Smooth muscle cell (in vitro differentiated cells): ENCODE measurements around the gene SNAPC2. TPM values are rescaled to one million over a fixed set of nuclear protein-coding genes. Genes with fewer than 3 reads are reported as not detected.

Experiments
- DNase-seq: peaks from one replicate; lab custom pipeline; 2025; ENCODE audit not compliant: unreplicated experiment; lab: John Stamatoyannopoulos, UW
- H2AFZ ChIP-seq: fragments of 200-600 bp; sonication (generic); 2 replicates; pipeline ENCODE4 v1.6.0; 2016; ENCODE audit warnings: antibody characterized with exemption, low read depth, mild to moderate bottlenecking
- H3F3A ChIP-seq: fragments of 200-600 bp; sonication (generic); 2 replicates; pipeline ENCODE4 v1.6.0; 2017; ENCODE audit warnings: antibody characterized with exemption, low read depth
- H3K27ac ChIP-seq: fragments of 200-600 bp; sonication (generic); 2 replicates; pipeline ENCODE4 v1.5.1; 2016; ENCODE audit warnings: low read depth, mild to moderate bottlenecking
- H3K27me3 ChIP-seq: fragments of 200-600 bp; sonication (generic); 2 replicates; pipeline ENCODE4 v1.6.1; 2016; ENCODE audit warnings: low read depth, mild to moderate bottlenecking
- H3K36me3 ChIP-seq: fragments of 200-600 bp; sonication (generic); 2 replicates; pipeline ENCODE4 v1.5.1; 2016; ENCODE audit warnings: low read depth
- H3K4me1 ChIP-seq: fragments of 200-600 bp; sonication (generic); 2 replicates; pipeline ENCODE4 v1.5.1; 2016; ENCODE audit warnings: low read depth
- H3K4me2 ChIP-seq: fragments of 200-600 bp; sonication (generic); 2 replicates; pipeline ENCODE4 v1.6.0; 2016; ENCODE audit warnings: mild to moderate bottlenecking
- H3K4me3 ChIP-seq: fragments of 200-600 bp; sonication (generic); 2 replicates; pipeline ENCODE4 v1.5.1; 2016; ENCODE audit warnings: mild to moderate bottlenecking
- H3K79me2 ChIP-seq: fragments of 200-600 bp; sonication (generic); 2 replicates; pipeline ENCODE4 v1.6.0; 2016; ENCODE audit warnings: low read depth, mild to moderate bottlenecking
- H3K9ac ChIP-seq: fragments of 200-600 bp; sonication (generic); 2 replicates; pipeline ENCODE4 v1.6.0; 2016; ENCODE audit warnings: low read depth
- H3K9me3 ChIP-seq: fragments of 200-600 bp; sonication (generic); replicated peaks from 2 replicates; pipeline ENCODE4 v1.5.1; 2016; ENCODE audit warnings: low read depth
- H4K20me1 ChIP-seq: fragments of 200-600 bp; sonication (generic); 2 replicates; pipeline ENCODE4 v1.6.0; 2016; ENCODE audit warnings: low read depth
- CTCF ChIP-seq: fragments of 200-600 bp; sonication (generic); IDR thresholded peaks from 2 replicates; pipeline ENCODE4 v1.5.1; 2017; ENCODE audit warnings: borderline replicate concordance, mild to moderate bottlenecking, antibody characterized with exemption; ENCODE audit not compliant: insufficient read depth, poor library complexity, severe bottlenecking
- WGBS: methylation state at CpG from one replicate; pipeline ENCODE4 v1.1.7; 2016; ENCODE audit warnings: low lambda C conversion rate; 5-methylcytosine and 5-hydroxymethylcytosine counted together
- polyA plus RNA-seq: library from polyadenylated mRNA; unstranded; fragments of >200 nt; fragmentation: Nextera tagmentation; extraction: Ambion mirVana; gene quantifications from 2 replicates; pipeline ENCODE4 v1.2.1, GENCODE V29; 2016
- total RNA-seq: library from RNA; depleted of rRNA; stranded (reverse); fragments of >200 nt; gene quantifications from 2 replicates; pipeline ENCODE4 v1.2.3, GENCODE V29; 2014

SNAPC2 gene
- total and polyA plus RNA-seq, 2 experiments from 2014 or later: 18.2 to 35.0 TPM

DNA sequence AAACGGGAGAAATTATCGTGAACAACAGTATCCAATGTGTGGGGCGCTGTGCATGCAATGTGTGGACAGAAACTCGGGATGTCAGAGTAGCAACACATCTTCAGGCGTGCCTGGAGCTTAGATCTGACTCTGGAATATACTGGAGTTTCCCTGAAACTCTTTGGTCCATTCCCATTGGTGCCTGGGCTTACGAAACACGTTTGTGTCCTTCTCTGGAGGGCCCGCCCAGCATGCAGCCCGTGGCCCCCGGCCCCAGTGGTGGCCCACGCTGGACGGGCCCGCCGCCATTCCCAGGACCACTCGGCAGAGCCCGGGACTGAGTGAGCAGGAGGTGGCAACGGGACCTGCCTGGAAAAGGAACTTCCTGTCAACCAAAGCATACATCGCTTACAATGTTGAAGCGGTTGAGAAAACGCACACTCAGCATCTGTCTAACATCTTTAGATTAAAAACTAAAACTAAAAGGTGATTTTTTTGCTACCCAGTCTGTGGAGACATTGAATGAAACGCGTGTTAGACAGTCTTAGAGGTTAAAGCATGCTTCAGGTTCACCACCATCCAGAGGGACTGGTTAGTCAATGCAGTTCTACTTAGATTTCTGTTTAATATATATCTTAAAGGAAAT, 42.6 kb downstream of the SNAPC2 start:
- H3K4me2 ChIP-seq: no peak overlapping the region

GRCh38 chr19:7963566-7963965, 43.4 kb downstream of the SNAPC2 start:
- Histone ChIP-seq H3K4me3 (no peak overlapping the region), H4K20me1 (peaks cover 12% of the 10 kb centered on the region), H3K9me3 (no peaks in the 10 kb centered on the region), H3K27me3 (no peaks in the 10 kb centered on the region), H3K4me1 (no peaks in the 10 kb centered on the region), H2AFZ (no peak overlapping the region), H3K9ac (no peak overlapping the region), H3K79me2 (no peaks in the 10 kb centered on the region), H3K4me2 (no peak overlapping the region), H3K27ac (no peak overlapping the region), H3K36me3 (peaks cover 22% of the 10 kb centered on the region), H3F3A (peaks cover 6% of the 10 kb centered on the region)
- no peak for DNase-seq
- TF ChIP-seq CTCF: no peak
- whole genome bisulfite sequencing: 96% methylated on average over 25 of the region's 25 CpGs

More for the DNA sequence above, 42.6 kb downstream of the SNAPC2 start:
- TF ChIP-seq CTCF: no peak
- Histone ChIP-seq H4K20me1 (peaks cover 5% of the 10 kb centered on the region), H3K9ac (no peak overlapping the region), H3K4me1 (no peaks in the 10 kb centered on the region), H3K36me3 (peaks cover 22% of the 10 kb centered on the region), H3K79me2 (no peaks in the 10 kb centered on the region), H3F3A (peaks cover 6% of the 10 kb centered on the region), H3K4me3 (no peak overlapping the region), H3K27ac (no peak overlapping the region), H2AFZ (no peak overlapping the region), H3K9me3 (no peaks in the 10 kb centered on the region), H3K27me3 (no peaks in the 10 kb centered on the region)
- DNase-seq: no peak
- WGBS: 96% methylated on average over 21 of the region's 22 CpGs

DNA sequence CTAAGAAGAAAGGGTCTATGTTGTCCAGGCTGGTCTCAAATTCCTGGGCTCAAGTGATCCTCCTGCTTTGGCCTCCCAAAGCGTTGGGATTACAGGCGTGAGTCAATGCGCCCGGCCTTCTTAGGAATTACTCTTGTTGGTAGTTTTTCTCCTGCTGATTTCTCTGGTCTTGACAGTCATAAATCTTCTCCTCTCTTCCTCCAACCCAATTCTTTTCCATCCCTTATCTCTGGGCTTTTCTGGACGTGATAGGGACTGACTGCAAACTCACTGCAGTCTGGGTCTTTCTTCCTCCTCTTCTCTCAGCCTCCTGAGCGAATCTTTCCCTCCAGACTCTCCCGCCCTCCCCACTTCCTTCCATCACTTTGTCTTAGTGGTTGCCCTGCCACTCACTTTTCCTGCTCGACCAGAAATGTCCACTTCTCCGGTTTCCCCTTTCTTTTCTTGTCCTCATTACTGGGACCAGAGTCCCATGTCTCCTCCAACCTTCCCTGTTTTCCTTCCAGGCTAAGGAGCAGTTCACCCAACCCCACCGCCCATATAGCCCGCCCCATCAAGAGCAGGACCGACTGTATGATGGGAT, 45.2 kb downstream of the SNAPC2 start:
- H3K79me2 ChIP-seq: no peaks in the 10 kb centered on the region
- H3K4me3 ChIP-seq: no peak overlapping the region
- TF ChIP-seq CTCF: no peak
- no peaks in the 10 kb centered on the region for H3K27me3 ChIP-seq
- peaks cover 22% of the 10 kb centered on the region for H3K36me3 ChIP-seq
- H3K9ac ChIP-seq: no peak overlapping the region
- H2AFZ ChIP-seq: no peak overlapping the region
- WGBS: 73% methylated on average over 12 of the region's 12 CpGs
- no peak overlapping the region for H3K27ac ChIP-seq
- DNase-seq: no peak
- H4K20me1 ChIP-seq: peaks cover 16% of the 10 kb centered on the region
- no peaks in the 10 kb centered on the region for H3K9me3 ChIP-seq
- no peak overlapping the region for H3K4me2 ChIP-seq
- H3F3A ChIP-seq: peaks cover 6% of the 10 kb centered on the region
- H3K4me1 ChIP-seq: no peaks in the 10 kb centered on the region
